Activated CD4-positive, alpha-beta T cell treated with anti-CD3 and anti-CD28 coated beads, Interleukin-2, amount 10 ng/mL, durations not matched to agents 24 days and 14 days (primary cell): ENCODE data around the gene CCDC80. TPM values are rescaled to one million over a fixed set of nuclear protein-coding genes. Genes with fewer than 3 reads are reported as not detected.
"Not testable (repeated sequence)": the region's sequence is repeated elsewhere in the genome, so short reads cannot be mapped to it uniquely, and the experiment has no call there.

Source experiments
- DNase-seq: peaks from one replicate; pipeline ENCODE4 v3.0.0; 2022
- H3K27ac Mint-ChIP-seq: one replicate; pipeline ENCODE4 v1.8.0; 2022; ENCODE audit warnings: mild to moderate bottlenecking, mixed read lengths
- H3K27me3 Mint-ChIP-seq: one replicate; pipeline ENCODE4 v1.8.0; 2022; ENCODE audit warnings: mixed read lengths
- H3K36me3 Mint-ChIP-seq: one replicate; pipeline ENCODE4 v1.8.0; 2022; ENCODE audit warnings: low read depth, mild to moderate bottlenecking, mixed read lengths
- H3K4me1 Mint-ChIP-seq: one replicate; pipeline ENCODE4 v1.8.0; 2021; ENCODE audit warnings: mixed read lengths
- H3K4me3 Mint-ChIP-seq: one replicate; pipeline ENCODE4 v1.8.0; 2022; ENCODE audit warnings: mild to moderate bottlenecking, moderate library complexity, mixed read lengths
- H3K9me3 Mint-ChIP-seq: one replicate; pipeline ENCODE4 v1.8.0; 2021; ENCODE audit warnings: mixed read lengths
- intact Hi-C: fragments of 100-400 bp; cut with micrococcal nuclease; formaldehyde crosslinking; loops from one replicate; pipeline ENCODE4 v1.15.1; 2023
- total RNA-seq: library from RNA; stranded (reverse); gene quantifications from 2 replicates; pipeline ENCODE4 v1.2.3, GENCODE V29; 2022

Gene CCDC80
- total RNA-seq, 1 donor from 2014 or later, result not detected

- Mint-ChIP-seq H3K36me3 (peaks cover 10% of the 10 kb centered on the region), H3K27ac (no peak overlapping the region), H3K27me3 (no peaks in the 10 kb centered on the region), H3K4me3 (no peak overlapping the region), H3K9me3 (no peaks in the 10 kb centered on the region), H3K4me1 (peaks cover 2% of the 10 kb centered on the region)
- no peak for DNase-seq
- intact Hi-C loops, result no loop called here
These were observed 61.7 kb downstream of the CCDC80 start for GRCh38 chr3:112579232-112579631.

- H3K4me1 Mint-ChIP-seq, result peaks cover 2% of the 10 kb centered on the region
- intact Hi-C loops, result no loop called here
- no peak overlapping the region for H3K4me3 Mint-ChIP-seq
- H3K27me3 Mint-ChIP-seq, result no peaks in the 10 kb centered on the region
- no peak overlapping the region for H3K27ac Mint-ChIP-seq
- no peaks in the 10 kb centered on the region for H3K9me3 Mint-ChIP-seq
- no peak for DNase-seq
- peaks cover 19% of the 10 kb centered on the region for H3K36me3 Mint-ChIP-seq
These were observed 68.2 kb downstream of the CCDC80 start for GRCh38 chr3:112572701-112573100.

DNA sequence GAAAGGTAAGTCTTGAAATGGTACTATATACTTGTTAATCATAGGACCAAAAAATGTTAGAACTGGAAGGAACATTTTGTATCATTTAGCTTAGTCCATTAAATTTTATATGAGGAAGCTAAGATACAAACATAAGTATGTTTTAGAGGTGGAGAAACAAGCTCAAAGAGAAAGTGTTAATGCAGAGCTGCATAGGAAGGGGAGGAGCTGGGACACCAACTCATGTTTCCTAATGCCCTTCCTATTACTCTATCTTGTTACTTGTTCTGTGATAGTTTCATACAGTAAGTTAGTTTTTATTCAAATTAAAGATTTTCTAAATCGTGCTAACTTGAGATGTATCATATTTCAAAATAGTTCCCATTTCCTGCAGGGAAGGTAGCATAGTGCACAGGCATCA lies 71.7 kb downstream of the CCDC80 start:
- no peak overlapping the region for H3K27ac Mint-ChIP-seq
- no peak for DNase-seq
- peaks cover 26% of the 10 kb centered on the region for H3K36me3 Mint-ChIP-seq
- no peaks in the 10 kb centered on the region for H3K9me3 Mint-ChIP-seq
- intact Hi-C loops, result no loop called here
- peaks cover 2% of the 10 kb centered on the region for H3K4me1 Mint-ChIP-seq
- H3K27me3 Mint-ChIP-seq, result no peaks in the 10 kb centered on the region
- no peak overlapping the region for H3K4me3 Mint-ChIP-seq

DNA sequence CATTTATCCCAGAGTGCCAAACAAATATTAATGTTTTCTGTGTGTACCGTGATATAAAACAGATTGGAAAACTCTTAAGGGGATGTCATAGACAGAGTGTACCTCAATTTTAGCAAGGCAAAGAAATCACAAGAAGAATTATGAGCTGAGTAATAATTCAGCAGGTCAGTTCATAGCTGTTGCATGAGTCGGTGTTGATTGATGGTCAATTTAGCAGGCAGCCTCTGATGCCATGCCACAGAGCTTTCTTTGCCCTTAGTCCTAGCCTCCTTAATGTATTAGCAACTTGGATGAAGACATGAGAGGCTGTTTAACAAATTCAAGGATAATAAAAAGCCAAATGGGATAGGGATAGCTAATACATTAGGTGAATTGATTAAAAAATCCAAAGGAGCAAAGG lies 72.3 kb downstream of the CCDC80 start:
- Mint-ChIP-seq H3K4me1 (peaks cover 2% of the 10 kb centered on the region), H3K27me3 (no peaks in the 10 kb centered on the region), H3K4me3 (no peak overlapping the region), H3K27ac (no peak overlapping the region), H3K9me3 (no peaks in the 10 kb centered on the region), H3K36me3 (peaks cover 24% of the 10 kb centered on the region)
- intact Hi-C loops, result no loop called here
- no peak for DNase-seq

- intact Hi-C loops, result loop anchor here (5.0 kb wide), 1 partner anchor 103 kb away; no protein-coding TSS in a partner anchor
- Mint-ChIP-seq H3K4me1 (peaks cover 16% of the 10 kb centered on the region), H3K9me3 (no peaks in the 10 kb centered on the region), H3K27me3 (no peaks in the 10 kb centered on the region), H3K36me3 (peaks cover 13% of the 10 kb centered on the region), H3K27ac (no peak overlapping the region), H3K4me3 (no peak overlapping the region)
- DNase-seq, result no peak
These were observed 76.0 kb downstream of the CCDC80 start for GRCh38 chr3:112564940-112565305.

- not testable (repeated sequence) for H3K27ac Mint-ChIP-seq, H3K9me3 Mint-ChIP-seq, DNase-seq, H3K4me3 Mint-ChIP-seq, H3K27me3 Mint-ChIP-seq
- Mint-ChIP-seq H3K4me1 (peaks cover 20% of the 10 kb centered on the region), H3K36me3 (peaks cover 13% of the 10 kb centered on the region)
- intact Hi-C loops, result loop anchor here (5.0 kb wide), 1 partner anchor 102 kb away; no protein-coding TSS in a partner anchor
These were observed 76.5 kb downstream of the CCDC80 start for GRCh38 chr3:112564247-112564939.

DNA sequence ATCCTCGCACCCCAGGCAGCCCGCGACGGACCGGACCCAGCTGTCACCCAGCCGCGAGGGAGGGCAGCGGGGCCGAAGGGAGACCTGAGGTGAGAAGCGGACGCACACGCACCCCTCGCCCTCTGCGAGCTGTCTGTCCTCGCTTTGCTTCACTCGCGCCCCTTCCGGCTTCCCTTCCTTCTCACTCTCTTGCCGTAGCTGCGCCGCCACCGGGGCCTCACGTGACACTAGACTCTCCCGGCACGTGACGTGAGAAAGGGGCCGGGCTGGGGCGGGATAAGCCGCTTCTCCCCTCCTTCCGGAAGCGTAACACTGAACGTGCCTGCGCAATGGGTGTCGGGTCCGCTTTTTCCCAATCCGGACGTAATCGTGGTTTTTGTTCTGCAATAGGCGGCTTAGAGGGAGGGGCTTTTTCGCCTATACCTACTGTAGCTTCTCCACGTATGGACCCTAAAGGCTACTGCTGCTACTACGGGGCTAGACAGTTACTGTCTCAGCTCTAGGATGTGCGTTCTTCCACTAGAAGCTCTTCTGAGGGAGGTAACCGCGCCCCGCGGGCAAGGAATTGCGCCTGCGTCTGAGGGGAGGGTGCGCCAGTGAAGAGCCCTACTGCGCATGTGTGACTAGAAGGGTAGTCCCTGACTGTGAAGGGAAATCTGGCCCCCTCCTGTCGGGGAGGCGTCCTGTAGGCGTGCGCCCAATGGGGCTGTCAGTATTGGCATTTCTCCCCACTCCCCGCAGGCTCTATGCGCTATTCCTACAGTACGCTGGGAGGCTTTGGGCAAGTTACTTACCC lies 79.0 kb downstream of the CCDC80 start, which contains the start of the genes ATG3 and SLC35A5:
TSS of gene ATG3 (minus strand) at position 229 of the 796 bp plus-strand sequence. CDS start 434 bp downstream, outside the sequence.
TSS of gene SLC35A5 (plus strand) at position 312 of the 796 bp plus-strand sequence. CDS start 1,359 bp downstream, outside the sequence.
- H3K4me3 Mint-ChIP-seq, result peak within 1 kb of the TSS; percentile 98
- H3K9me3 Mint-ChIP-seq, result no peaks in the 10 kb centered on the region
- intact Hi-C loops, result loop anchor here (1.0 to 5.0 kb wide), 10 partner anchors 65 to 1495 kb away; partner anchors contain the start of genes ATP6V1A, CCDC191, GTPBP8 and NAA50
- peak; percentile 100 for DNase-seq
- peaks cover 24% of the 10 kb centered on the region for H3K4me1 Mint-ChIP-seq
- H3K36me3 Mint-ChIP-seq, result peaks cover 18% of the 10 kb centered on the region
- H3K27me3 Mint-ChIP-seq, result no peaks in the 10 kb centered on the region
- peak within 1 kb of the TSS; percentile 99 for H3K27ac Mint-ChIP-seq

GRCh38 chr3:112561484-112561733 lies 79.5 kb downstream of the CCDC80 start:
- peak overlapping the region; percentile 99 for H3K27ac Mint-ChIP-seq
- H3K36me3 Mint-ChIP-seq, result peaks cover 17% of the 10 kb centered on the region
- H3K9me3 Mint-ChIP-seq, result no peaks in the 10 kb centered on the region
- intact Hi-C loops, result loop anchor here (2.0 to 5.0 kb wide), 2 partner anchors 65 to 99 kb away; no protein-coding TSS in a partner anchor
- peak overlapping the region; percentile 98 for H3K4me3 Mint-ChIP-seq
- no peak for DNase-seq
- no peaks in the 10 kb centered on the region for H3K27me3 Mint-ChIP-seq
- peaks cover 24% of the 10 kb centered on the region for H3K4me1 Mint-ChIP-seq

DNA sequence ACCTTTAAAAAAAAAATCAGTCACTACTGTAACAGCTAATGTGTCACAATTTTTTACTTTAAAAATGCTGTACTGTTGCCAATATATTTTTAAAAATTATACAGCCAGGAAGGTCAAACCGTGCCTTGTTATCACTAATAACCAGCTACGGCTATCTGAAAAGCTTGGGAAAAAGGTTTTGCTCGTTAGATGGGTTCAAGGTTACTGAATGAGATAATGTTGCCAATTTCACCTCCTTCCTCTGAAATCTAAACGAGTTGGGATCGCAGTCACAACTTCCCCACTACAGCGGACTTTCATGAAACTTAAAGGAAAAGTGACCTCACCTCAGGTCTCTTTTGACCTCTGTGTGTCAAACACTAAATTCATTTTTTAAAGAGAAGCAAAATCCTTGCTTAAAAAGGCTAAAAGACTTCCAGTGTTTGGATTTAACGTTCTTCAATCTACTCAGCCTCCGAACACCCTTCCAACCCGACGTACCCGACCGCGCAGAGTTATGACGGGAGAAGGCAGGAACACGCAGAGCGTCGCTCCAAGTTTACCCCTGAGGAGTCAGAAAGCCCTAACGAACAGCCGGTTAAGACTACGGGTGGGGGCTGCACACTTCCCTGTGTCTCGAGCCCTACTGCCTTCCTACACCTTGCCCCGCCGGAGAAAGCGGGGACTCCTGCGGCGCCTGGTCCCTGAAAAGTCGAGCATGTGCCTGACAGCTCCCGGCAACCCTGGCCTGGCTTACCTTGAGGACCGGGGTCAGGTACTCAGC lies 80.0 kb downstream of the CCDC80 start:
- H3K4me1 Mint-ChIP-seq, result peaks cover 26% of the 10 kb centered on the region
- no peaks in the 10 kb centered on the region for H3K9me3 Mint-ChIP-seq
- peaks cover 16% of the 10 kb centered on the region for H3K36me3 Mint-ChIP-seq
- DNase-seq, result peak; percentile 92
- no peaks in the 10 kb centered on the region for H3K27me3 Mint-ChIP-seq
- H3K4me3 Mint-ChIP-seq, result peak overlapping the region; percentile 98
- intact Hi-C loops, result loop anchor here (2.0 to 5.0 kb wide), 2 partner anchors 64 to 99 kb away; no protein-coding TSS in a partner anchor
- H3K27ac Mint-ChIP-seq, result peak overlapping the region; percentile 99

GRCh38 chr3:112560307-112560706 lies 80.6 kb downstream of the CCDC80 start:
- Mint-ChIP-seq H3K36me3 (peaks cover 22% of the 10 kb centered on the region), H3K27ac (peak overlapping the region; percentile 99), H3K27me3 (no peaks in the 10 kb centered on the region), H3K9me3 (no peaks in the 10 kb centered on the region), H3K4me3 (peak overlapping the region; percentile 98), H3K4me1 (peaks cover 32% of the 10 kb centered on the region)
- intact Hi-C loops, result loop anchor here (2.0 to 5.0 kb wide), 2 partner anchors 64 to 98 kb away; no protein-coding TSS in a partner anchor
- no peak for DNase-seq

GRCh38 chr3:112557976-112558375 lies 83.0 kb downstream of the CCDC80 start:
- no peak overlapping the region for H3K27ac Mint-ChIP-seq
- H3K27me3 Mint-ChIP-seq, result no peaks in the 10 kb centered on the region
- no peak for DNase-seq
- peaks cover 31% of the 10 kb centered on the region for H3K36me3 Mint-ChIP-seq
- H3K4me1 Mint-ChIP-seq, result peaks cover 36% of the 10 kb centered on the region
- no peak overlapping the region for H3K4me3 Mint-ChIP-seq
- intact Hi-C loops, result no loop called here
- no peaks in the 10 kb centered on the region for H3K9me3 Mint-ChIP-seq

DNA sequence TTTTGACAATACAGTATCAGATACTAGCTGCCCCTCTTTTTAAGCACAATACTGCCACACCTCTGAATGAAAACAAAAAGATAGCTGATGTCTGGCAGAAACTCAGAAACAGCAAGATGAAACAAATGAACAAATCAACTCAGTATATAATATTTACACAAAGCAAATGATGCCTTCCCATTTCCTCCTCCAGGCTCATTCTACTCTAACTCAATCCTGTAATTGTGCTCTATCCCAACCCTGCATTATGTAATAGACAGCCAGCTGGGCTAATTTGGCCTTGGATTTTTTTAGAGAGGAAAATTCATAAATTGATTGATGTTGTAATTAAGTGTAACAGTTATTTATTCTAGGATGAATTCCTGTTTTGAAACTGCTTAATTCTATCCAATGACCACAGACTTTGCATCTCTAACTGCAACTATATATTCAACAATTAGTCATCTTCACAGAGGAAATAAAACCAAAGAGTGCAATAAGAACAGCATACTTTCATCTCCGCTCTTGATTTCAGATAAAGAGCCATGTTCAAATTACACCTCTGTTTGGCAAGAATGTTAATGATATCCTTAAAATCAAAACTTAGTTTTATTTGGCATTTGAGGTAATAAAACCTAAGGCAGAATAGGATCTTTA lies 85.3 kb downstream of the CCDC80 start:
- intact Hi-C loops, result no loop called here
- Mint-ChIP-seq H3K4me1 (peaks cover 33% of the 10 kb centered on the region), H3K9me3 (no peaks in the 10 kb centered on the region), H3K4me3 (no peak overlapping the region), H3K36me3 (peaks cover 44% of the 10 kb centered on the region), H3K27me3 (no peaks in the 10 kb centered on the region), H3K27ac (no peak overlapping the region)
- no peak for DNase-seq

DNA sequence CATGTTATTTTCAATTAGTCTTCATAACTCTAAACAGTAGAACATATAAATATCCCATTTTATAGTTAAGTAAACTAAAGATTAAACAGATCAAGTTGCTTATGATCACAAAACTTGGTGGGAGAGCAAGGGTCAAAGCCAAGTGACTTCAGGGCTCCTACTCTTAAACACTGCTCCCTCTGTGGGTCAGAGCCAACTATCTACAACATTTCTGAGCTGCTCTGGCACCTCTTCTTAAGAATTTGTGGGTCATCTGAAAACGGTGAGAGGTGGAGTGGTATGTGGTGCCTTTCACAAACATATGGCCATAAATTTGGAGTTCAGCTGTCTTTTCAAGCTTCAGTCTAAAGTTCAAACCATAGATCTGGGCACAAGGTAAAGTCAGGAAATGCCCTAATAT lies 90.1 kb downstream of the CCDC80 start:
- Mint-ChIP-seq H3K27ac (no peak overlapping the region), H3K36me3 (peaks cover 54% of the 10 kb centered on the region), H3K9me3 (no peaks in the 10 kb centered on the region), H3K4me3 (no peak overlapping the region), H3K4me1 (peaks cover 14% of the 10 kb centered on the region), H3K27me3 (no peaks in the 10 kb centered on the region)
- DNase-seq, result no peak
- intact Hi-C loops, result no loop called here
